ENCODE measurements around the gene ADGRL4.

ADGRL4 gene

DNA sequence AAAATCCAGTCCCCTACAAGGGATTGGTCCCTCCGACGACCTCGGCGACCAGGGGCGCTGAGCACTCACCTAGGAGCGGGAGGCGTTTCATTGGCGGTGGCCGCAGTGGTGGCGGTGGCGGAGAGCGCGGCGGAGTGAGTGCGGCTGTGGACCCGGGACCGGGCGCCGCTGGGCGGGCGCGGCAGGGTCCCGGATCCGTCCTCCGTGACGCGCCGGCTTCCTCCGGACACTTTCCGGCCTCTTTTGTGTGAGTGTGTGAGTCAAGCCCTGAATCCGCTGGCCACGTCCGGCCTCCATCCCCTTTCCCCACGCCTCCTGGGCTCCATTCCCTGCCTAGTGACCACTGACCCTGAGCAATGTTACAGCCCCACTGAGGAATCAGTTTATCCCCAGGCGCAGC lies at the start of gene ADGRL4:
Gene ADGRL4 (minus strand): TSS at position 167 of the 400 bp plus-strand sequence. CDS start 76 bp downstream, at position 91.
- no peak for TF ChIP-seq Cebpa-rat (IDR thresholded peaks at IDR 0.05)
- Histone ChIP-seq H3K4me3 (no peak within 1 kb of the TSS), H3K36me3 (no peaks in the 10 kb centered on the region), H3K4me2 (no peak within 1 kb of the TSS), H3K4me1 (no peaks in the 10 kb centered on the region), H3K27ac (no peak within 1 kb of the TSS), H3K9ac (no peak within 1 kb of the TSS), H4K20me1 (no peaks in the 10 kb centered on the region), H3K27me3 (no peaks in the 10 kb centered on the region), H3K9me3 (replicated peaks in 1 of 11) (peaks cover 0 to 5% (median 0%) of the 10 kb centered on the region in 11 experiments; a peak in 2 of 22 replicates)

DNA sequence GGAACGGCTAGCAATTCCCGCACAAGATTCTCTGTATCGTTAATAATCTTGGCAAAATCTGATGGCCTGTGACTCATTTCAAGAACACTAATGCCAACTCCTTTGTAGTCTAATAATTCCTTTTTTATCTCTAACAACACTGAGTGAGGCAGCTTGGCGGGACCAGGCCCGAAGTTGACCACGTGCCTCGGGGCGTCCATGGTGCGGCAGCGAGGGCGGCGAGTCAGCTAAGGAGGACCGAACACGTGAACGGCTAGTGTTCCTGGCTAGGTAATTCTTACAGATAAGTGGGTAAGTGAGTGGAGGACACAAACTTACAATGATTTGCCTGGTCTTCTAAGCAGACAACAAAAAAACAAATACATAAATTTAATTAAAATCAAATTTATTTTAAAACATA lies 49.3 kb upstream of the ADGRL4 start:
- Histone ChIP-seq H3K27ac (no peak overlapping the region), H3K4me3 (no peak overlapping the region), H3K9ac (no peak overlapping the region), H3K4me1 (peaks cover 0 to 24% (median 3%) of the 10 kb centered on the region in 10 experiments; a peak in 8 of 20 replicates), H3K27me3 (no peaks in the 10 kb centered on the region), H3K9me3 (replicated peaks in 1 of 11) (peaks cover 6 to 29% (median 14%) of the 10 kb centered on the region in 11 experiments; a peak in 15 of 22 replicates), H3K36me3 (no peaks in the 10 kb centered on the region), H3K4me2 (0 out of 22 replicates have a peak overlapping the region, but pooled peaks of 1 of the 11 experiments have one; percentile 7), H4K20me1 (no peaks in the 10 kb centered on the region)
- TF ChIP-seq Cebpa-rat (IDR thresholded peaks at IDR 0.05): no peak

DNA sequence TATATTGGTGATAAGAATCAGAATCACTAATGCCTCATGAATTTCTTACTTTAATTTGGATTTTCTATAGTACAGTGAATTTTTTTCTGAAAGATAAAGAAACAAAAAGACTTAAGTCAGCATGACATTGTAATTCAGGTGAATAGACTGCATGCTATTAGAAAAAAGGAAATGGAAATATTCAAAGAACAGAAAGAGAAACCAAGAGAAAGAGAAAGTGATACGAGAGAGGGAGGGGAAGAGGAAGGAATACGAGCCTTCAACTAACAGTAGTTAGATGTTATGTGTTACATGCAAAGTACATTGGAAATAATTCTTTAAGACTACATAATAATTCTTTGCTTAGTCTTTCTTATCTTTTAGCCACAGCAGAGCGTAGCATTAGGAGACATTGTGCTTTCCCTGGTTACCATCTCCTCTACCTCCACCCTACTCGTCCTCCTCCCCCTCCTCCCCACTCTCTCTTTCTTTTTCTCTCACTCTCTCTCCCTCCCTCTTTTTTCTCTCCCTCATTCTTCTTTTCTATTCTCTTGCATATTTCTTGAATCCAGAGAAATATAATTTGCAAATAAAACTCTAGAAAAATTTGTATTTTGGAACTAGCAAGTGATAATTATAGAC lies 46.4 kb upstream of the ADGRL4 start:
- peaks cover 0 to 16% (median 3%) of the 10 kb centered on the region in 10 experiments; a peak in 8 of 20 replicates for H3K4me1 ChIP-seq
- peak overlapping the region in 1 of 11 experiments; percentile 39; a peak in 2 of 22 replicates for H3K9ac ChIP-seq
- H3K27ac ChIP-seq: peak overlapping the region in 5 of 11 experiments; percentile 39 to 53 (median 47); a peak in 9 of 22 replicates
- peak overlapping the region; percentile 48 to 83 (median 64); a peak in 21 of 22 replicates for H3K4me2 ChIP-seq
- no peaks in the 10 kb centered on the region for H3K36me3 ChIP-seq
- H3K27me3 ChIP-seq: no peaks in the 10 kb centered on the region
- no peaks in the 10 kb centered on the region for H4K20me1 ChIP-seq
- peak overlapping the region in 7 of 10 experiments; percentile 26 to 56 (median 42); a peak in 8 of 20 replicates for H3K4me3 ChIP-seq
- peaks cover 6 to 25% (median 12%) of the 10 kb centered on the region in 11 experiments; a peak in 15 of 22 replicates for H3K9me3 ChIP-seq (replicated peaks in 1 of 11)
- TF ChIP-seq Cebpa-rat (IDR thresholded peaks at IDR 0.05): no peak

DNA sequence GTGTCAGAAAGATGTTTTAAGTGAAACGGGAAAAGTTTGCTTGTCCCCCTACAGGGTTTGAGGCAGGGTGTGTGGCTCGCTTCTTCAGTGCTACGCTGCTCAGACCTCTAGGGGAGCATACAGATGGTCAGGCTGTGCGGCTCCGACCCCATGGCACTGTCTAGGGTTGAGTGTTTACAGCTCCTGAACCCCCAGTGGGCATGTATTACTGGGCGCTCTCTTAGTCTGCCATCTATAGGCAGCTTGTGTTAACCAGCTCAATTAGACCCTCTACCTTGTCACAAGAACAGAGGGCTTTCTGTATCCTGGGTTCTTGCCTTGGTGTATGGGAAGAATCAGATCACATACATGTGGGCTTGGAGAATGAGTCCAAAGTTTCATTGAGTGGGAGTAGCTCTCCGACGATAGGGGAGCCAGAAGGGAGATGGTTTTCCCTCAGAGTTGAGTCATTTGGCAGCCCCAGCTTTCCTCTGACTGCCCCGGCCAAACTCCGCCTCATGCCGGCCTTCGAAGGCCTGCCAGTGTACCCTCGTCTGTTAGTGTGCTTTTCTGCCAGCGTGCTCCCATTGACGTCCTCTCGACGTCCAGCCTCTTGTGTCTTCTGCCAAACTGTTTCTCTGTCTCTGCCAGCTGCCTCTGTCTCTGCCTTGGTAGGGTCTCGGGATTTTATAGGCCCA lies 38.6 kb upstream of the ADGRL4 start:
- Histone ChIP-seq H3K4me1 (peaks cover 0 to 36% (median 0%) of the 10 kb centered on the region in 10 experiments; a peak in 8 of 20 replicates), H3K36me3 (no peaks in the 10 kb centered on the region), H3K27me3 (no peaks in the 10 kb centered on the region), H3K4me2 (no peak overlapping the region), H3K27ac (no peak overlapping the region), H3K4me3 (no peak overlapping the region), H3K9ac (no peak overlapping the region), H3K9me3 (replicated peaks in 1 of 11) (peaks cover 0 to 12% (median 0%) of the 10 kb centered on the region in 11 experiments; a peak in 1 of 22 replicates), H4K20me1 (no peaks in the 10 kb centered on the region)
- no peak for TF ChIP-seq Cebpa-rat (IDR thresholded peaks at IDR 0.05)

DNA sequence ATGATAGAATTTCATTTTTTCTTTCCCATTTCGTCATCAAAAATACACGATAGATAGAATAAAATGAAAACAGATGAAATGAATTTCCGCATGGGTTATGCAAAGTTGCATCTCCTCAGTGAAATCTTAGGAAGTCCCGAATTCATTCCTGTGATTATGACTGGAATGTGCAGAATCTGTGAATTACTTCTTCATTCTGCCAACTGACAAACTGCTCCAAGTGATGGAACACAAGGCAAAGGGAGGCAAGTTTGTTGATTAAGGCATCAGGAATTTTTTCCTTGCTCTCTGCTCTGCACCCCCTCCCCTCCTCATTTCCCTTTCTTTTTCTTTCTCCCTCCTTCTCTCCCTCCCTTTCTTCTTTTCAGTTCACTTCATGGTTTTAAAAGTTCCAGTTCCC lies 37.0 kb upstream of the ADGRL4 start:
- no peaks in the 10 kb centered on the region for H3K27me3 ChIP-seq
- H3K27ac ChIP-seq: no peak overlapping the region
- TF ChIP-seq Cebpa-rat (IDR thresholded peaks at IDR 0.05): no peak
- peaks cover 0 to 36% (median 0%) of the 10 kb centered on the region in 10 experiments; a peak in 8 of 20 replicates for H3K4me1 ChIP-seq
- H3K9me3 ChIP-seq (replicated peaks in 1 of 11): peaks cover 1 to 13% (median 9%) of the 10 kb centered on the region in 11 experiments; a peak in 17 of 22 replicates
- H3K36me3 ChIP-seq: no peaks in the 10 kb centered on the region
- peak overlapping the region in 2 of 11 experiments; percentile 21 to 22; a peak in 3 of 22 replicates for H3K4me2 ChIP-seq
- no peaks in the 10 kb centered on the region for H4K20me1 ChIP-seq
- no peak overlapping the region for H3K9ac ChIP-seq
- H3K4me3 ChIP-seq: no peak overlapping the region

DNA sequence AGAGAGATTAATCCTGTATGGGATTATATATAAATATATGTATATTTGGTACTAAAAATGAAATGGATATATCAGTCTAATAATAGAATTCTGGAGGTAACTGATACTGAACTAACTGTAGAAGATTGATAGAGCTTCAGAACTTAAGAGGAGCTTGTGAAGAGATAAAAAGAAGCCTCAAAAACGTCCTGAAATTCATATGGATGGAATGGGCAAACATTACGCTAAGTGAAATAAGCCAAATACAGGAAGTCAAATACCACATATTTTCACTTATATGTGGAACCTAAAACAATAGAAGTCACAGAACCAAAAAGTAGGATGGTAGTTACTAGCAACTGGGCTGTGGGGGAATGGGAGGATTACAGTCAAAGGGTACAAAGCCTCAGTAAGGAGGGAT lies 36.0 kb upstream of the ADGRL4 start:
- Histone ChIP-seq H3K4me1 (peaks cover 0 to 36% (median 0%) of the 10 kb centered on the region in 10 experiments; a peak in 8 of 20 replicates), H4K20me1 (no peaks in the 10 kb centered on the region), H3K4me3 (no peak overlapping the region), H3K9me3 (replicated peaks in 1 of 11) (peaks cover 11 to 23% (median 19%) of the 10 kb centered on the region in 11 experiments), H3K4me2 (peak overlapping the region in 4 of 11 experiments; percentile 2 to 65 (median 40); a peak in 5 of 22 replicates), H3K27me3 (no peaks in the 10 kb centered on the region), H3K36me3 (no peaks in the 10 kb centered on the region), H3K27ac (peak overlapping the region in 6 of 11 experiments; percentile 4 to 63 (median 48); a peak in 10 of 22 replicates), H3K9ac (0 out of 22 replicates have a peak overlapping the region, but pooled peaks of 1 of the 11 experiments have one; percentile 4)
- TF ChIP-seq Cebpa-rat (IDR thresholded peaks at IDR 0.05): no peak

DNA sequence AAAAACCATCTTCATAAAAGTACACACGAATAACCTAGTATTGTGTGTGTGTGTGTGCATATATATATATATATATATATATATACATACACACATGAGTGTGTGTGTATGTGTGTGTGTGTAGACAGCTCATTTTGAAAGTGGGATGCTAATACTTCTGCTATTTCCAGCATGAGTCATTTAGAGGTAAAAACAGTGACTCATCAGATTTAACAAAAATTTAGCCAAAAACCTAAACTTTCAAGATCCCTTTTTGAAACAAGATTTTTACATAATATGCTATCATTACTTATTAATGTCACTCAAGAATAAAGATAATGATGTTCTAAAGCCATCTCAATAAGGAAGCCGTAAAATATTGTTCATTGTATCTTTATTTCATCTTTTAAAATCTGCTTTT lies 35.6 kb upstream of the ADGRL4 start:
- TF ChIP-seq Cebpa-rat (IDR thresholded peaks at IDR 0.05): no peak
- Histone ChIP-seq H4K20me1 (no peaks in the 10 kb centered on the region), H3K4me1 (peaks cover 0 to 36% (median 0%) of the 10 kb centered on the region in 10 experiments; a peak in 8 of 20 replicates), H3K4me3 (no peak overlapping the region), H3K9ac (no peak overlapping the region), H3K9me3 (replicated peaks in 1 of 11) (peaks cover 15 to 27% (median 23%) of the 10 kb centered on the region in 11 experiments), H3K27ac (peak overlapping the region in 5 of 11 experiments; percentile 4 to 63 (median 51); a peak in 8 of 22 replicates), H3K4me2 (peak overlapping the region in 1 of 11 experiments; percentile 47; a peak in 2 of 22 replicates), H3K27me3 (no peaks in the 10 kb centered on the region), H3K36me3 (no peaks in the 10 kb centered on the region; a peak in 1 of 22 replicates)

DNA sequence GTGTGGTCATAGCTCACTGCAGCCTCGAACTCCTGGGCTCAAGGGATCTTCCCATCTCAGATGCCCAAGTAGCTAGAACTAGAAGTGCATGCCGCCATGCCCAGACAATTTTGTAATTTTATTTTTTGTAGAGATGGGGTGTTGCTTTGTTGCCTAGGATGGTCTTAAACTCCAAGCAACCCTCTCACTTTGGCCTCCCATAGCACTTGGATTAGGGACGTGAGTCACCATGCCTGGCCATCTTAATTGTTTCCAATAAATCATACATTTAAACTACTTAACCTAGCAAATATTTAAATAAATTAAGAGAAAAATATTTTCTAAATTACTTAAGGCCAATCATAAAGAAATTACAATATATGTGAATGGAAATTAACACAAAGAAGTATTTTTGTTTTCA lies 35.1 kb upstream of the ADGRL4 start:
- no peaks in the 10 kb centered on the region for H3K27me3 ChIP-seq
- H3K9ac ChIP-seq: no peak overlapping the region
- H3K36me3 ChIP-seq: no peaks in the 10 kb centered on the region; a peak in 1 of 22 replicates
- no peaks in the 10 kb centered on the region for H4K20me1 ChIP-seq
- H3K4me2 ChIP-seq: peak overlapping the region in 3 of 11 experiments; percentile 49 to 55 (median 51); a peak in 5 of 22 replicates
- peak overlapping the region in 2 of 11 experiments; percentile 20 to 51; a peak in 2 of 22 replicates for H3K27ac ChIP-seq
- no peak for TF ChIP-seq Cebpa-rat (IDR thresholded peaks at IDR 0.05)
- H3K9me3 ChIP-seq (replicated peaks in 1 of 11): peaks cover 19 to 31% (median 27%) of the 10 kb centered on the region in 11 experiments
- no peak overlapping the region for H3K4me3 ChIP-seq
- peaks cover 0 to 37% (median 0%) of the 10 kb centered on the region in 10 experiments; a peak in 8 of 20 replicates for H3K4me1 ChIP-seq
